Dermis microvascular lymphatic vessel endothelial cell (primary cell): ENCODE results near the gene KDM4C. TPM values are rescaled to one million over a fixed set of nuclear protein-coding genes. Genes with fewer than 3 reads are reported as not detected.
A peak's percentile ranks its signal among the peaks of the same experiment; 100 is the strongest.

Experiments used
- DNase-seq, 2 donors: peaks; one replicate each; pipeline versions ENCODE4 v3.0.0 to v3.0.0-alpha.2; 2010; ENCODE audit warnings: low read depth in 2 of 2
- total RNA-seq: library from RNA; depleted of rRNA; stranded (reverse); fragments of >200 nt; gene quantifications from 2 replicates; pipeline ENCODE4 v1.2.1, GENCODE V29; 2014

The KDM4C gene
- total RNA-seq, 1 donor from 2014 or later = 16.0 TPM

DNA sequence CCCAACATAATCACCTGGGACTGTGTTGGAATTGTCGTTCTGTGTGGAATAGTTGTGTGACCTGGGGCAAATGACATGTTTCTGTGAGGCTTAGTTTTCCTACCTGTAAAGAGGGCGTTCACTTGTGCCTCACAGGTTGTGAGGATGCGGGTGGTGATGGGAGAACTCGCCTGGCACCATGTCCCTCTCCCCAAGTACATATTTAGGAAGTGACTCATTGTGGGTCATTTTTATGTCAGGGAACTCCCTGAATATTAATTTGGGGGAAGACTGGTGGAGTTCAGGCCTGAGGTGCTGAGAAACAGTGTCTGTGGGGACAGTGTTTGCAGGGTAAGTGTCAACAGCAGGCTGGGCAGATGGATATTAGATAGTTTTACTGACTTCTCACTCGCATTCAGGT lies 144.7 kb downstream of the KDM4C start:
- DNase-seq = peak in 1 of 2 donors; percentile 31

DNA sequence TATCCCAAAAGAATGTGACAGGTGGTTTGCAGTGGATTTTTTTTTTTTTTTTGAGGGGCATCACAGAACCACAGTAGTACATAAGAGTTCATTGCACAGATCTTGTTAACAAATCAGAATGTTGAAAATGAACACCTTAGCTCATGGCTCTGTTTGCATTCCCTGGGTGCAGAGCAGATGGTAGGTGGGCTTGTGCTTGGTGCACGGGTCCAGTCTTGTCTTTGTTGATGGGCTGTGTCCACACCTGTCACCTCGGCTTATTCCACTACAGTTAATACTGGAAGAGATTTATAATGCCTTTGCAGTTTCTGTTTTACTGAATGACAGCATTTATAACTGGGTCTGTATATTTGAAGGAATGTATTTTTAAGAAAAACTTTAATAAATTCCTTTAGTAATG lies 146.6 kb downstream of the KDM4C start:
- DNase-seq = no peak

DNA sequence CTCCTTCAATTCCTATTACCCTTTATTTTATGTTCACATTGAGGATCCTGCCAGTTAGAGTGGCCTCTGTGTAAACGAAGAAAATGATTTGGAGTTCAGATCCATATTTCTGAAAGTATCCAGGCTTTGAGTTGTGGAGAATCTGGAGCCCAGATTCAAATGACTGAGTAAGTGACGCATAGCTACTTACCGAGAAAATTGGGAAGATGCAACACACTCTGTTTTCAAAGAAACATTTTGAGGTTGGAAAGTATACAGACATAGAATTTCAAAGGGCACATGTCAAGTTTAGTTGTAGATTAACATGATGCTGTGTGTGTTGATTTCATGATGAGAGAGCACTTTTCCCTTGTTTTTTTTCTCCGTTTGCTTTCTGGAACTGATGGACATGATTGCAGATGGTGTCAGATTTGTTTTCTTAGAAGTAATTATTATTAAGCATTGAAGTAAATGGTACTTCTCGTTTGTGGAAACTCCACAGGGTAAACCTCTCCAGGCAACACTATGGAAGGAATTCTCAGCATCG lies 148.1 kb downstream of the KDM4C start:
- DNase-seq = no peak

DNA sequence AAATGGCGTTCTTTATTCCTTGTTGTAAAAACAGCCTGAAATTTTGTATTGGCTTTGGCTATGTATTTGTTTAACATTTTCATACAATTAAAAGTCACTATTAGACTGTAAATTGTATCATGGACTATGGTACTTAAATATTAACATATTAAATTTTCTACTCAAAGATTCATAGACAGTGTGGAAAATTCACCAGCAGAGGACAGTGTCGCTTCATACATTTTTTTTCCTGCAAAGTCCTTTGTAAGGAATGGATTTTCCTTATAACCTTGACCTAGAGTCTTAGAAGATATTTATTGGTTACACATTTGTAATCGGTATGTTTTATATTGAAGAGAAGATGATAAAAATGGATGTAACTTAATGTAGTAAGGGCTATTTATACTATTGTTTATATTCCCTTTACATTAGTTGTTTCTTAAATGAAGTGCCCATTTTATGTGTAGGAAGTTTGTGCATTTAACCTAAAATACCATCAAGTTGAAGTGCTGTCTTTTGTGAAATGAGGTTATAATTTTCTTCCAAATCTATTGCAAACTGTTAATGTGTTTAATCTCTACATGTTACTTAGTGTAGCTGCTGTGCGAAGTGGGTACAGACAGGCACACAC lies 150.1 kb downstream of the KDM4C start:
- DNase-seq = peak in 1 of 2 donors; percentile 52

DNA sequence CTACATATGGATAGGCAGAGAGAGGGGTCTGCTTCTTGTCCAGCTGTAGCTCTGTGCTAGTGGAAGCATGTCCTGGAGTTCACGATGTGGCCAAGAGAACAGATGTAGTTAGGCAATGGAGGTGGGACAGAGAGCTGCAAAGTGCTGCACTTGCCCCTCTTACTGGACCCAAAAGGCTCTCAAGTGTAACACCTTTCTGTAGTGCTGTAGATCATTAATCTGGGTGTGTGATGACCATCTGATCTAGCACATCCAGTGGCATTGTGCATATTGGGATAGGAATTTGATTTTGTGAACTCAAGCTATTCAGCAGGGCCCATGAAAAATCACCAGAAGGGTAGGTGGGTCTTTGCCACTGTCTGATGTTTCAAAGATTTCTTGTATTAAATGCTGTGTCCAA lies 151.4 kb downstream of the KDM4C start:
- no peak for DNase-seq

DNA sequence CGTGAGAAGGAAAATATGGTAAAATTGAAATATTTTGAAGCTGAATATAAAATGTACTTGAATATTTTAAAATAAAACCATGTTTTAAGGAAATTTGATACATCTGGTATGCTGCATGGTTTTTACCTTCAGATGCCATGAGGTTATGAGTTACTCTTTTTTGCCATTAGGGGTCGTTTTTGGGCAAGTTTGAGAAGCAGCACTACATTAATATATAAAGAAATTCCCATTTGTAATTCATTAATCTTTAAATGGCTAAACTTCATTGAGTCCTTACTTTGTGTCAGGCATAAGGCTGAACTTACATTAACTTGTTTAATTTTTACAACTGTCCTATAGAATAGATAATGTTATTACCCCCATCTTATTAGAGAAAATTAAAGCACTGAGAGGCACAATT lies 152.3 kb downstream of the KDM4C start:
- DNase-seq = peak in 1 of 2 donors; percentile 24

DNA sequence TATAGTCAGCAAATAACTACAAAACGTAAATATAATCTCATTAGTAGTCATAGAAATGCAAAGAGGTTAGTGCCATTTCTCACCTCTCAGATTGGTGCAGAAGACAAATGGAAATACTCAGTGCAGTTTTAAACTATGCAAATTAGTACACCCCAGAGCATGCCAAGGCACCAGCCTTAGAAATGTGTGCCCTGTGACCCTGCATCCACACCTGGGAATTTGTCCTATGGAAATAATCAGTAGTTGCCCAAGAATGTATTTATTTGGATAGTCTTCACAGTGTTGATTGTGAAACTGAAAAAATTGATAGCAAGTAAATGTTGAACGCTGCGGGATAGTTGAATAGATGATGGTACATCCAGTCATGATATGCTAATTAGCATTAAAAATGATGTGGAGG lies 152.7 kb downstream of the KDM4C start:
- DNase-seq = no peak

DNA sequence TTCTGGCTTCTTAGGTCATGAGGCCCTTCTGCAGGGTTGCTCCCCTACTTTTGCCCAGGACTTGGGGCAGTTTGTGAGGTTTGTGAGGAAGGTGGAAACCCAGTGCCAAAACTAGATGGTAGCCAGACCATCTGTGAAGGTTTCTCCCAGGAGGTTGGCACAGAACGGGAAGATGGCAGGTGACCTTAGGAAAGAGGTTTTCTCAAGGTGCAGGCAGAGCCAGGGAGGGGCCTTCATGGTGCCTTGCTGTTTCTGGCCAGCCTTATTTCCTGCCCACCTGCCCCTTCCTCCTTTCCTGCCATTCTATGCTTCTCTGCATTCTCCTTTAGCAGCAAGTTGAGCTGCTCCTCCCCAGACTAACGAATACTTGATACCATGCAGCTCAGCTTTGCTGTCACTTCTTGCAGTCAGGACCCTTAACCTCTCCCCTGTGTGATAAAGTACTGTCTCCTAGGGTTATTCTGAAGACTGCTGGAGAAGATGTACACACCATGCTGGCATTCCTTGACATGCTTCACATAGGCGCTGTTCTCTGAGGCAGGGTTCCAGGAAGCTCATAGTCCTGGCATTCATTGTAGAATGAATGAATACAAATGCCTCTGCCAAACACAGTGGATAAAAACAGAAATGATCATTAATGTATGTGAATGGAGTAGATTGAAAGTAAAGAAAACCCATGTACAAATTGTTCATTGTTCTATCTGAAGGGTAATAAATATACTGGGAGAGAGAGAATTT lies 154.3 kb downstream of the KDM4C start:
- no peak for DNase-seq

DNA sequence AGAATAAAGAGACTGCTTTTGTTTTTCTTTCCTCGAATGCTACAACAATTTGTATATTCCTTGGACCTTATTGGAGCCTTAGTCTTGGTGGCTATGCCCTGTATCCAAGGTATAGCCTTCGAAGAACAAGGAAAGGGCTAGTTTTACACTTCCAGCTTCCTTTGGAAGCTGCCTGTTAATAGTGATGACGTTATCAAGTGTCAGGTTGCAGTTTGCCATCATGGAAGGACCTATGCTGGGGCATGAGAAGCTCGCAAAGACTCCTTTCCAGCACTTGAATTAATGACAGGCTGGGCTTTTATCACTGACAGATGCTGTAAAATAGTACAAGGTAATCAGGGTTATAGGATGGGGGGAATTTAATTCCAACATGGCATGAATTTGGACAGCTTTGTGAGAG lies 157.9 kb downstream of the KDM4C start:
- DNase-seq = no peak

DNA sequence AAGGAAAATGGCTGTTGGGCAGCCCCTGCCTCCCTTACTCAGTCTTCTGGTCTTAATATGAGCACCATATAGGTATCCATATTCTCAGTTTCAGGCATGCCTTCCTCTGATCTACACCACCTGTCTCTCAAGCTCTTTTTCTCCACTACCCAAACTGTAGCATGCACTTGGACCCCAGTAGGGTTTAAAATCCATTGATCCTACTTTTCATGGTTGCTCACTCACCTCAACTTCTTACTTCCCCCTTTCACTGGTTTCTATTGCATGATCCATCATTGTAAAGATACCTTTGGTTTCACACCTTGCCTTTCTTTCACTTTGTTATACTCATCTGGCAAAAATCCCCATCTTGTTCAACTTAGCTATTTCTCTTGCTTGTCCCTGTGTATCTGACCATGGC lies 159.4 kb downstream of the KDM4C start:
- no peak for DNase-seq

DNA sequence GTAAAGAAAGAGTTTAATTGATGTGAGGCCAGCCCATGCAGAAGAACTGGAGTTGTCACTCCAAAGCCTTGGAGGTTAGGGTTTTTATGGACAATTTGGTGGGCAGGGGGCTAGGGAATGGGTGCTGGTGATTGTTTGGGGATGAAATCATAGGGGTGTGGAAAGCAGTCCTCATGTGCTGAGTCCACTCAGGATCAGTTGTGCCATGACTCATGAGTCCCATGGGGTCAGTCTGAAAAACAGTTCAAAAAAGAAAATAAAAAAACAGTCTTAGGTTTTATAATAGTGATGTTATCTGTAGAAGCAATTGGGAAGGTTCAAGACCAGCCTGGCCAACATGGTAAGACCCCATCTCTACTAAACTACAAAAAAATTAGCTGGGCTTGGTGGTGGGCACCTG lies 162.3 kb downstream of the KDM4C start:
- no peak for DNase-seq

DNA sequence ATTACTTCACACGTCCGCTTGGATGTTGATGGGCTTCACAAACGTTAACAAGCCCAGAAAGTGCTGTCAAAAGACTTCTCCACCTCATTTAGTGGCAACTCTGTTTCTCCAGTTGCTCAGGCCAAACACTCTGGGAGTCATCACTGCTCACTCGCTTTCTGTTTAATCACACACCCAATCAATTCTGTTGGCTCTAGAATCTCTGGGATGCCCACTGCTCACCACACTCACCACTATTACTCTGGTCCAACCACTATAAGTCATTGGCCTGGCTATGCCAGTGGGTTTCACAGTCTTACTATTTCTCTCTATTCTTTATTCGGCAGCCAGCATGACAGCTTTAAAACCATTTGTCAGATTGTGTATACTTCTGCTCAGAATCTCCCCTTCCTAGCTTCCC lies 163.5 kb downstream of the KDM4C start:
- no peak for DNase-seq

DNA sequence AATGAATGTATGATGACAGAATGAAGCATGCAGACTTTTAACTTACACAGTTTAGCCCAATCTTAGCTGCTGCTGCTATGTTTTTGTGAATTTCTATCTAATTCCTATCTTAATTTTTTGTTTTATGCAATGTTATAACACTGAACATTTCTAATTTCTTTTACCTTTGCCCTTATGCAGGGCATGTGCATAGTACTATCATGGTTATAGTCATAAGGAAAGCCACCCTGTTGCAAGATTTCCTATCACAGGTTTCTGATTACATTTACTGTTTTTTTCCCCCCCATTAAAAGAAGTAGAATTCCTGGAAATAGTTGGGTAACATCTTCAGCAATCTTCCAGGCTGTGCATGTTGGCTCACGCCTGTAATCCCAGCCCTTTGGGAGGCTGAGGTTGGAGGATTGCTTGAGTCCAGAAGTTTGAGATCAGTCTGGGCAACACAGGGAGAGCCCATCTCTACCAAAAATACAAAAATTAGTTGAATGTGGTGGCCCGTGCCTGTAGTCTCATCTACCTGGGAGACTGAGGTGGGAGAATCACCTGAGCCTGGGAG lies 164.4 kb downstream of the KDM4C start:
- no peak for DNase-seq

DNA sequence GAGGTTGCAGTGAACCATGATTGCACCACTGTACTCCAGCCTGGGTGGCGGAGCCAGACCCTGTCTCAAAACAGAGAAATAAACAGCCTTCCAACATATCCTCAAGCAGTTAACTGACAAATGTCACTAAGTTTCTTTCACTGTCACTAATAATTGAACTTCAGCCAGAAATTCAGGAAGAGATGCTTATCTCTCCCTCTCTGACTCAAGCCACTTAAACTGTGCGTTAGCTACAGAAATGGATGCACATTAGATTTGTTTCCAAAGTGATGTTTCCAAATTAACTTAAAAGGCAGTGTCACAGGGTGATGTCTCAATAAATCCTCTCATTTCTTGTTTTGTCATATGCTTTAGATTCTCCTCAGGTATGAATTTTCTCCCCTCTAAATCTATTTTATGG lies 164.9 kb downstream of the KDM4C start:
- DNase-seq = no peak

DNA sequence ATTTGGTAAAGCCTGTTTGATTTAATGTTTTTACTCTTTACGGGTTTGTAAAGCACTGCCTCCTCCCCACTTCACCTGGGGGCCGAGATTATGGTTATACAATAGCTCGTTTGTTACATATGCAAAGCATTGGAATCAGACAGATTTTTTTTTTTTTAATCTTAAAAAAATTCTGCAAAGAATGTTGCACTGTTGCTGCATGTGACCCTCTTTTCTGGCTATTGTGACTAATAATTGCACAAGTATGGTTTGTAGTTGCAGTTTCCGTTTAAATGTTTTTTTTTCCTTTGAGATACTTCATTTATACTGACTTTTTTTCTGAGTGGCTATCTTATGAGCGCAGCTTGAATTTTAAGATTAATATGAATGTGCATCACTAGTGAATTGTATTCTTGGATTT lies 165.3 kb downstream of the KDM4C start:
- DNase-seq = no peak

DNA sequence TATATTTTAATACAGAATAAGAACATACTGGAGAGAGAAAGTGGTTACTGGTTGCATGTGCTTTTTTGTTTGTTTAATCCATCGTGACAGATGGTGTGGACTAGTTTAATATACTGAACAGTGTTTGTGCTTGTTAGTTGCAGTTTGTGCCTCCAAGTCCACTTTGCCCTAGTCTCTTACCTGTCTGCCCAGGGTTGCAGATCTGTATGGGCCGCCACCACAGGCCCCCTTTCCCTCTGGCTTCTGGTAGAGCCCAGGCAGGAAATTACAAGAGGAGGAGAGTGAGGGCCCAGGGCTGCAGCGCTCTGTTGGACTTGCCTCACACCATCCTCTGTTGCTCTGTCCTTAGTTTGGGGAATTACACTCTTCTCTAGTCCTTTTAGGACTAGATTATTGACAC lies 166.4 kb downstream of the KDM4C start:
- DNase-seq = no peak

DNA sequence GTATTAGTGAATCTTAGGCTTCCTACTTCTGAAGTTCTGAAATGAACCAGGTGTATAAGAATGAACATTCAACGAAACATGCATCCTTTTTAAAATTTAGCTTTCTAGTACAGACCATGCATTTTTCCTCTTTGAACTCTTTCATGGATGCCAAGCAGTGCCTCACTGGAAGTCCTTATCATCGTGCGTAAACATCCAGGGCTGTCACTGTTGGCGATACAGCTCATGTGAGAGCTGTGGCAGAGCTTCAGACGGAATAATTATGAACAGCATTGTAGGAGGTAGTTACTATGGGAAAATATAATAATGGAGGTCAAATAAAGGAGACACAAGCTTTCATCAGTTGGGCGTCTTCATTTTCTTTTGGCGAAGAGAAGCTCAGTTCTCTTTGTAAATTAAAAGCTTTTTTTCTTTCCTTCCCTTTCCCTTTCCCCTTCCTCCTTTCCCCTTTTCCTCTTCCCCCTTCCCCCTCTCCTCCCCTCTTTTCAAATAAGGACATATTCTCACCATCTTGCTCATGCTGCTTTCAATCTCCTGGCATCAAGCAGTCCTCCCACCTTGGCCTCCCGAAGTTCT lies 167.3 kb downstream of the KDM4C start:
- no peak for DNase-seq

DNA sequence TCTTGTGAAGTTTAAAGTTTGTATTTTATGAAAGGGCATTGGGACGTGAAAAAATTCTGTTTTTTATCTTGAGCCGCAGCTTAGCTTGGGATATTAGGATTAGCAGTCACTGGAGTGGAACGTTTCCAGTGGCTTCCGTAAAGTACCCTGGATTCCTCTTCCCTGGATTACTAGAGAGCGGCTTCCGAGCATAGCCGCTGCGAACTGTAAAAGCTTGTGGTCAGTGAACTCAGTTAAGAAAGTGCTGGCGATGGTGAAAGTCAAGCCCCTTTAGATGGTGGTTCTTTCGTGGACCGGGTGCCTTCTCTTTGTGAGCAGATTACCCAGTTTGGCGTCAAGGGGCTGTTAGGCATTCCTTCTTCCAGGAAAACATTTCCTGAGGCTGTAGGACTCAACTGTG lies 168.1 kb downstream of the KDM4C start:
- DNase-seq = no peak

DNA sequence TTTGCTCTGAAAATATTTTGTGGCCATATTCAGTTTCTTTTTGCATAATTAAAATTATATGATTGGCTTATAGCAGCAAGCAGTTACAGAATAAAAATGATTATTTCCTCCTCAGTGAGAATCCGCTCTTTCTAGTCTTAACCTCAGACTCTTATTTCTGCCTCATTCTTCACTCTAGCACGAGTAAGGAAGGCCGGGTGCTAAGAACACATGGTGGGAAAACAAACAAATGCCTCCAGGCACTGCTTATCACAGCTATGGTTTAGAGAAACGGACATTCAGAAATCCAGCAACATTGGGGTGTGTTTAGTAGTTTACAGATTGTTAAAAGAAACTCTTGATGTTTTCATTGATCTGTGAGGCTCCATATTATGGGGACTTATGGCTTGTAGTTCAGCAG lies 168.7 kb downstream of the KDM4C start:
- no peak for DNase-seq

DNA sequence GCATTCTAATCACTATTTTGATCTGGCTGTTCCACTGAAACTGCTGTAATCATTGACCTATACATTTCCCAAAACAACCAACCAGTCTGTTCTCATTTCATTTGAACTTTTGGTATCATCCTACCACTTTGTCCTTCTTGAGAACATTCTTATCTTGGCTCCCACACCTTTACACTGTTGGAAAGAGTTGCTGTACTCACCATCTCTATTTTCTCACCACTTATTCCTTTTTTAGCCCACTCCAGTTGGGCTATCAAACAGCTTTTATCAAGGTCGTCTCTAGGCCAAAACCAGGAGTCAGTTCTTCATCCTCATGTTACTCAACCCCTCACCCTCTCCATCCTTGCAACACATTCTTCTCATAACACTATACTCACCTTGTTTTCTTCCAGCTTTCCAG lies 170.1 kb downstream of the KDM4C start:
- DNase-seq = no peak

DNA sequence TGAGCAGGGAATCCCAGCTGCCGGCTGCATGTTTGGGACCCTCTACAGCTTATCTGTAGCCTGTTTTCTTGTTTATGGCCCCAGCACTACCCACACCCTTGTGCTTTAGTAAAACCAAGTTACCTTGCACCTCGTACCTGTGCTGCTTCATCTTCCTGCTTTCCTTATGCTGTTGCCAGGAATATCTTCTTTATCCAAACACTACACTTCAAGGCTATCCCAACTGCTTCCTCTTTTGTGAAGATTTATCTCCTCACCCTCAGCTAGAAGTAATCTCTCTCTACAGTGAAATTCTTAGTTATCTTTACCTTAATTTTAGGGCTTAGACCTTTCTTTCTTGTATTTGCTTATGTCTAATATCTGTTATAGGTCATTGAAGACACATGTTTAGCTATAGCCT lies 171.1 kb downstream of the KDM4C start:
- DNase-seq = no peak

DNA sequence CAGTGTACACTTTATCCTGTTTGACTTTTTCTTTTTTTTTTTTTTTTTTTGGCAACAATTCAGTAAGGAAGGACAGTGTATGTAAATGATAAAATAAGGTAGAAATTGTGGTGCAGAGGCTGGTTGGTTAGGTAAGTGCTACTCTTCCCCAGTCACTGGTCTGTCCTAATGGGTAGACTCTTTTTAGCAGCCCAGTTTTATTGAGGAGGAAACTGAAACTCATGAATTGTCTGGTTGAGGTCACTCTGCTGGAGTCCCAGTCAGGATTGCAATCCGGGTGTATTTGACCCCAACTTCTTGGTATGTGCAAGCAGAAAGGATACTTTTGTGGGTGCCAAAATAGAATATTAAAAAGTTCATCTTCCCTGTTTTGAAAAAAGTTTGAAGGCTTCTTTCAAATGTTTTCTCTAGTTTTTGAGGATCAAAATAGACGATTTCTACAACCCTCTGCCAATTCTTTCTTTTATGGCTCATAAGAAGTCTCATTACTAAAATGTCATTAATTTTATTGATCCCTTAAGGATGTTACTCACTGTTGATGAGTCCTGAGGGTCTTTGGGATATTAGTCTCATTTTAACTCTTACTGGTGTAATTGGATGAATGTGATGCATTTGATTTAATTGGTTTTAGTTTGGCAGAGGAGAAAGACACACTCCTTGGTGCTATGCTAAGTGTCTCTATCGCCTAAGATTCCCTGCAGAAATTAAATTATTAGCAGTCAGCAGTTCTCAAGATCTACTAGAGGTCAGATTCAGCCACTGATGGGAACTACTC lies 171.9 kb downstream of the KDM4C start:
- no peak for DNase-seq
